G401.6 (cell line): ENCODE measurements around the gene ADGB.
"Not testable (repeated sequence)": the region's sequence is repeated elsewhere in the genome, so short reads cannot be mapped to it uniquely, and the experiment has no call there.

ENCODE experiments used
- FAIRE-seq: peaks from 2 replicates; lab custom pipeline; 2012; peaks lifted over from hg19 to GRCh38; lab: Jason Lieb, UNC

The ADGB gene

DNA sequence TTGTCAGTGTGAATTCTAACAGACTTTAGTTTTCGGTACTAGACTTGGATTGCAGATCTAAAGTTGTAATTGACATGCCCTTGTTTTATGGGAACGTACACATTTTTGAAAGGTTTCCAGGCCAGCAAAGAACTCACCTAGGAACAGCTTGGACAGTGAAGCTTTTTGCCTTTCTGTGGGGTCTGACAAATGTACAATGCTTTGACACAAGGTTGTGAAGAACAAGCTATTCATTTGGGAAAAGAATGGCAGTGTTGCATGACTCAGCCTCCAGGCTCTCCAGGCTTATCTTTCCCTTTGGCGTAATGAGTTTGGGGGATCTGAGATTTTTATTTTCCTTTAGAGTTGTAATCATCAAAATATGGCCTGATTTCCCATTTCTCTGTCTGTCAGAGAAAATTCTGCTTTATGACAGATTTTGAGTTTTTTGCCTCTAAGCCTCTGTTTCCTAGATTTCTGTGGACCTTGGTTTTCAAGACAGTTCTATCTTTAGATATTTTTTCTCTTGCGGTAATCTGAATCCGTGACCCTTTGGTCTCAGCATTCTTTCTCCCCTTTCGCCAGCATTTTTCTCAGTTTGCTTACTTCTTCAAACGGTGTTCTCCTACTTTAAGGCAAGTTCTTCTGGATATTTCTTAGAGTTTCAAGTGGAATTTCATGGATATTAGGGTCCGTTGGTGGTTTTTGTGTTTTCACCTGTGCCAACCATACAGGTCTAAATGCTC, 221.0 kb downstream of the ADGB start:
- FAIRE-seq = no peak

DNA sequence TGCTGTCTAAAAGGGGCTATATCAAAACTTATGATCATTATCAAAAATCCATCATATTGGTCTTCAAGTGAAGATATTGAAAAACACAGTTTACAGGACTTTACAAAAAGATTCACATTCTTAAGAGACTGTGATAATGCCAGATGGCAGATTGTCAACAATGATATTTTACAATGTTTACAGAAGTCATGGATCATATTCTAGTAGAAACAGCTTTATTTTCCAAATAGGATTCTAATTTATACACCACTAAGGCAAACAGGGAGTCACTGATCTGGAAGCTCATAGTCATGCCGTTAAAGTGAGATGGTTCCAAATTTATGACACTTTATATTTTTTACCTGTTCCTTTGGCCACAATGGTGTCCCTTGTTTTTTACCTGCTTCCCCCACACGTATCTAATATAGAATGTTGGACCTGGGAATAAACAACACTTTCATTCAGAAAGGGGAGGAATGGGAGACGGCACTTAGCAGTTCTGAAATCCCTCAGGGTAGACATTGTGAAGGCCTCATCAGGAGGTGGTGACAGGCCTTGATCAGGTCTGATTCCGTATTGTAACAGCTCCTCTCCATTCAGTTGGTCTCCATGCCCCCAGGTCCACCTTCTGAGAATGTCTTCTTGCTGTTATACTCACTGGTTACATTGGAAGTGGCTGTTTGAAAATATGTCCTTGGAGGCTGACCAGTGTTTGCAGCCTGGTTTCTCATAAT, 228.6 kb downstream of the ADGB start:
- FAIRE-seq = no peak

GRCh38 chr6:146829792-146830565, 231.2 kb downstream of the ADGB start:
- FAIRE-seq = no peak

DNA sequence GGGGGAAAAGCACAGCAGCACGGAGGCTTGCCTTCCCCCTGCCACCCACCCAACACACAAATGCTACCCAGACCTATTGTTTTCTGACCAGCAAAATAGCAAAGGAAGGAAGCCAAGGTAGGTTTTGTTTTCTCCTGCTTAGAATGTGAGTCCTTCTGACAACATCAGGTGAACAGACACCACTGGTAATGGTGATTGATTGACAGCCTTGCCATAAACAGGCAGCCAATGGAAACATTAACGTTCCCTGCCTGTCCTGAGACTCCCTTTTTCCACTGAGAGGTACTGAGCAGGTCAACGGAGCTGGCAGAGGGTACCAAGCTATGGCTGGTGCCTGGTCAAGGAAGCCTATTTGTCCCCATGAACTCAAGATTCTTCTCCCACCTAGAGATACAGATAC, 234.4 kb downstream of the ADGB start:
- no peak for FAIRE-seq

GRCh38 chr6:146840216-146840615, 241.4 kb downstream of the ADGB start:
- FAIRE-seq = no peak

DNA sequence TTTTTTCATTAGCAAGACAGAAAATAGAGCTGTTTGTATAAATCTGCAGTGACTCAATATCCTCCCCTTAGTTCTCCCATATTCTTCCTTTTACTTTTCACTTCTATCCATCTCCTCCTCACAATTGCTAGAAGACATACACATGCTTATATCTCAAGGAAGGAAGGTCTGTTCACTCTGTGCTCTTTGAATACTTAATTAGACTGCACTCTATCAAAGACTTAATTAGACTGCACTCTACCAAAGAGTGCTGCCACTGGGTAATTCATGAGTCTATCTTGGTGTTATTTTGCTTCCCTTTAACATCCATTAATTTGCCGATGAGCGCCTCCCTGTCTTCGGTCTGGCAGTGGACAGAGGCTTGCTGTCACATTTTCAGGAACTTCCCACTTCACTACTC, 241.9 kb downstream of the ADGB start:
- no peak for FAIRE-seq

DNA sequence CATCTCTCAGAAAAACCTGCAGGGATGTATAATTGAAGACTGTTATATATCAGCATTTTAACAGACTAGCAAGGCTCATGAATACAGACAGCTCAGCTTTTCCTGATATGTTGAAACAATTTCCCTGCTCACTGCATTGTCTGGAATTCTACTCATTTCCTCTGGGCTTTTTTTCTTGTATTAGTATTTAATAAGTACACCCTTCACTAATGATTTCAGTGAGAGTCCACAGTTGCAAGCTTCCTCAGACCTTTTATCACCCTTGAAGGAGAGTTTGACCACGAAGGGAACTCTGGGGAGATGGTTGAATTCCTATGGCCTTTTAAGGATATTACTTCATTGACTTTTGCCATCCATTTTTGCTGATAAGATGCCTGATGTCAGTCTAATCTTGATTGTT, 248.7 kb downstream of the ADGB start:
- no peak for FAIRE-seq

GRCh38 chr6:146850238-146850896, 251.6 kb downstream of the ADGB start:
- no peak for FAIRE-seq

- FAIRE-seq = no peak
Measured at GRCh38 chr6:146850981-146851380, 252.2 kb downstream of the ADGB start.

- FAIRE-seq = no peak
Measured at GRCh38 chr6:146851837-146852236, 253.1 kb downstream of the ADGB start.

GRCh38 chr6:146854521-146855255, 255.9 kb downstream of the ADGB start:
- not testable (repeated sequence) for FAIRE-seq

GRCh38 chr6:146855889-146856288, 257.1 kb downstream of the ADGB start:
- FAIRE-seq = no peak

DNA sequence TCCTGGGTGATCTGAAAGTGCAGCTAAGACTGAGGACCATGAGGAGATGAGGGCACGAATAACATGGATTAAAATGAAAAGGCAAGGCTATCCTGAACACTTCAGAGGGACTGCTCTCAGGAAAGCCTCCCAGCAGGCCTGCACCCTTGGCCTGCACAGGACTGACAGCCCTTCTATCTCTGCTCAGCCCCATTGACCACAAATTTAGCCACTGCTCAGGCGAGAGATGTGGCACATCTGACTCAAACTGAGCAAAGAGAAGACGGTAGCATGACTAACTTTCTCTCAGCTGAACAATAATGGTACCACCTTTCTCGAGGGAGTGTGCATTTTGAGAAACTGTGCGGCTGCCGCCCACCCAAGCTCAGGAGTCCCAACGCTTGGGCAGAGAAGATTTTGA, 257.5 kb downstream of the ADGB start:
- no peak for FAIRE-seq

GRCh38 chr6:146857180-146857979, 258.6 kb downstream of the ADGB start:
- FAIRE-seq = peak; percentile 50

GRCh38 chr6:146857980-146858347, 259.2 kb downstream of the ADGB start:
- no peak for FAIRE-seq

DNA sequence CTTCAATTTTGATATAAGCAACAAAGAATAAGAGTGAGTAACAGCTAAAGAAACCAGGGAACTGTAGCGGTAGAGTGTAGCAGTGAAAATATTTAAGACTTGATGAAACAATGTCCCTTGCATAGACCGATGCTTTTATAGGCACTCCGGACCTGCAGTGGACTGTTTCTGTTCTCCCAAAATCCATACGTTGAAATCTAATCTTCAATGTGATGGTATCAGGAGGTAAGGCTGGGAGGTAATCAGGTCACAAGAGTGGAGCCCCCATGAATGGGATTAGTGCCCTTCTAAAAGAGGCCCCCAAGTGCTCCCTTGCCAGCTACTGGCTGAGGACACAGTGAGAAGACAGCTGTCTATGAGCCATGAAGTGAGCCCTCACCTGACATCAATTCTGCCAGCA, 260.4 kb downstream of the ADGB start:
- no peak for FAIRE-seq

GRCh38 chr6:146859795-146860495, 261.2 kb downstream of the ADGB start:
- FAIRE-seq = no peak

DNA sequence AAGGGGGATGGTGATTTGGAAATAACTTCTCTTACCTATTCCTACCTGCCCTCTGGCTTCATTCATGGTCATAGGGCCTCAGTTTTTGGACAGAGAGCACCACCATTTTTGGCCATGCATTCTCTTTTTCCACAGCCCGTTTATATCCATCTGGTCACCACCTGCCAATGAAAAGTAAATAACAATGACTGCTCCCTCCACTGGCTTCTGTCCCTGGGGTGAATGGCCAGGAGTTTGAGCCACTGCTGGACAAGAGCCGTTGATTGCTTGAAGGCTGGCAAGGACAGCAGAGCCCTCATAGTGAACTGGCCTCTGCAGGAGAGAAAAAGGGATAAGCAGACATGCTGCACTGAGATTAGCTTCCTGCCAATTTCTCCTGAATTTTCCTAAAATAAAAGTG, 261.8 kb downstream of the ADGB start:
- FAIRE-seq = no peak

DNA sequence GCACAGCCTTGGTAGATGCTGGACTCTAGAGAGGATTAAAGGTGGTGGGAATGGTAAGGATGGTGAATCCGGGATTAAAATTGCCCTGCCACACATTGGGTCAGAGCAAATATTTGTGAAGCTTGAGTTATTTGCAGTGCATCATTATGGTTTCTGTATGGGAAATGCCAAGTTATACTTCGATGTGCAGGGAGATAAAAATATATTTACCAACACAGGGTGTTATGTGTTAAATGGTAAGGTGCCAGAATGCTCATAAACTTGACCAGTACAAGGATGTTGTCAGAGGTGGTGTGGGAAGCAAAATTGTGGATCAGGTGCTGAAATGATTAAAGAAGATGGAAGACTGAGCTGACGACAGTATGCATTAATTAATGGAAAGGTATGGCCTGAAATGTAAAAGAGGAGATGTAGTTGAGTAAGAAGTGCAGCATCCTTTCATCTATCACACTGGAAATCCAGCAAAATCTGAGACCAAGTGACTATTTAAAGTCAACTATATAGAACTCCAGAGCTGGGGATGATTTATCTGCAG, 262.3 kb downstream of the ADGB start:
- no peak for FAIRE-seq

DNA sequence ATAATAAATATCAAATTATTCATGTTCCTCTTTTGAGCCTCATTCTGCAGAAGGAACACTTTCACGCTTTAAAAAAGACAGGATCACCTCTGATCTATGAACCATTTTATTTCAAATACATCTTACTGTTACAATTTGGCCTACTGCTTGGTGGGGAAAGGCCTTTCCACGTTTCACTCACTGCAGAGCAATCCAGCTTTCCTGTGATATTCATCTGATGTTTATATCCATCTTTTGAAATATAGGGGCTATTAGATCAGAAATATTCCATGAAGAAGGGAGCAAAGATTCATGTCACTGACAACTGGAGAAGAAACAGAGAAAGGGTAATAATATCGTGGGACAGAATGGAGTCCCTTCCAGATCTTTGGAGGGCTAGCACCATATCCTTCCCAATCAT, 262.9 kb downstream of the ADGB start:
- no peak for FAIRE-seq
